ENCODE results near the gene PTPN21. TPM values are rescaled to one million over a fixed set of nuclear protein-coding genes. Genes with fewer than 3 reads are reported as not detected.

Gene PTPN21
- 7.3 to 9.7 TPM (median 8.5 TPM) in 5 replicates for total RNA-seq (2022; extraction: Qiagen RNA extraction; ENCODE audit: low read depth)

GRCh38 chr14:88554457-88555286 is at the start of gene PTPN21:
Gene PTPN21, minus strand, starts transcription at chr14:88555007. Its CDS starts 4,590 bp downstream, at chr14:88550417.

GRCh38 chr14:88562831-88563686 is 8.3 kb upstream of the PTPN21 start, which contains the start of gene ZC3H14:
Gene ZC3H14, plus strand, starts transcription at chr14:88563037. Its CDS starts 97 bp downstream, at chr14:88563134.

Other genes starting within 250 kb of the PTPN21 start
- not detected in 5 replicates for gene KCNK10, start 231.7 kb downstream of the PTPN21 start, total RNA-seq (2022; extraction: Qiagen RNA extraction; ENCODE audit: low read depth)
- 3.7 to 5.4 TPM (median 4.4 TPM) in 5 replicates for gene SPATA7, start 169.3 kb downstream of the PTPN21 start, total RNA-seq (2022; extraction: Qiagen RNA extraction; ENCODE audit: low read depth)
- 54.4 to 68.8 TPM (median 67.0 TPM) in 5 replicates for gene ZC3H14, start 8.0 kb upstream of the PTPN21 start, total RNA-seq (2022; extraction: Qiagen RNA extraction; ENCODE audit: low read depth)
- 0.76 to 1.1 TPM (median 0.84 TPM) in 5 replicates for gene EML5, start 237.9 kb upstream of the PTPN21 start, total RNA-seq (2022; extraction: Qiagen RNA extraction; ENCODE audit: low read depth)

Data from A549 treated with DMSO at 1 μM for 4 hours (cell line).